Fibroblast of peridontal ligament (primary cell): ENCODE results near the gene KRT78.

Experiments used
- DNase-seq: peaks from one replicate; pipeline ENCODE4 v3.0.0-alpha.2; 2010; ENCODE audit errors: extremely low read depth

The KRT78 gene

GRCh38 chr12:52839436-52840105 is 9.2 kb downstream of the KRT78 start:
- no peak for DNase-seq

- no peak for DNase-seq
Measured at GRCh38 chr12:52838609-52839435, 10.0 kb downstream of the KRT78 start.

GRCh38 chr12:52837781-52838608 is 10.8 kb downstream of the KRT78 start:
- no peak for DNase-seq

GRCh38 chr12:52837413-52837741 is 11.4 kb downstream of the KRT78 start:
- peak; percentile 41 for DNase-seq

GRCh38 chr12:52836491-52837412 is 12.0 kb downstream of the KRT78 start:
- no peak for DNase-seq

- no peak for DNase-seq
Measured at GRCh38 chr12:52836042-52836466, 12.7 kb downstream of the KRT78 start.

- DNase-seq, result no peak
Measured at GRCh38 chr12:52835271-52836041, 13.3 kb downstream of the KRT78 start.

- no peak for DNase-seq
Measured at GRCh38 chr12:52834727-52835001, 14.1 kb downstream of the KRT78 start.

- DNase-seq, result no peak
Measured at GRCh38 chr12:52833922-52834726, 14.7 kb downstream of the KRT78 start, which contains the start of gene KRT79. Gene KRT79, minus strand, starts transcription at chr12:52834311. Its CDS starts 51 bp downstream, at chr12:52834260.

- no peak for DNase-seq
Measured at GRCh38 chr12:52832985-52833905, 15.5 kb downstream of the KRT78 start.

GRCh38 chr12:52832451-52832850 is 16.3 kb downstream of the KRT78 start:
- DNase-seq, result no peak

GRCh38 chr12:52831251-52831650 is 17.5 kb downstream of the KRT78 start:
- DNase-seq, result no peak

- DNase-seq, result no peak
Measured at GRCh38 chr12:52829986-52830770, 18.6 kb downstream of the KRT78 start.

- DNase-seq, result no peak
Measured at GRCh38 chr12:52828591-52829021, 20.2 kb downstream of the KRT78 start.

GRCh38 chr12:52828156-52828555 is 20.6 kb downstream of the KRT78 start:
- DNase-seq, result no peak

- no peak for DNase-seq
Measured at GRCh38 chr12:52827499-52828090, 21.2 kb downstream of the KRT78 start.
